ENCODE data around the gene SLK.

SLK gene

GRCh38 chr10:103939522-103939921 is 27.4 kb upstream of the SLK start:
- no peak for DNase-seq

DNA sequence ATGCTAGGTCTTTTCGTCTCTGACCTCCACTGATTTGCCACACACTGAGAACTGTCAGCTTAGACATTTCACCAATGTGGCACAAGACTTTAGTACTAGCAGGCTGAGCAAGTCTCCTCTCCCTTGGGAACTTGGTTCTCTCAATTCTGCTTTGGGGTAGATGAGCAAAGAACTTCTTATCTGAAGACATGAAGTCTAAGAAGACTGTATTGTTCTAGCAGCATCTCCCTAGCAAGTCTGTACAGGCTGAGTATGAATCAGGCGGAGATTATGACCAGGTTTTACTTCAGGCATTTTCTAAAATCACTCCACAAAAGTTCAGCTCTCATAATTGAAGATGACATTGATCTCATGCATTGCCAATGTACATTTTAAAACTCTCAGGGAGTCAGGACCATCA is 25.1 kb upstream of the SLK start:
- no peak for DNase-seq

DNA sequence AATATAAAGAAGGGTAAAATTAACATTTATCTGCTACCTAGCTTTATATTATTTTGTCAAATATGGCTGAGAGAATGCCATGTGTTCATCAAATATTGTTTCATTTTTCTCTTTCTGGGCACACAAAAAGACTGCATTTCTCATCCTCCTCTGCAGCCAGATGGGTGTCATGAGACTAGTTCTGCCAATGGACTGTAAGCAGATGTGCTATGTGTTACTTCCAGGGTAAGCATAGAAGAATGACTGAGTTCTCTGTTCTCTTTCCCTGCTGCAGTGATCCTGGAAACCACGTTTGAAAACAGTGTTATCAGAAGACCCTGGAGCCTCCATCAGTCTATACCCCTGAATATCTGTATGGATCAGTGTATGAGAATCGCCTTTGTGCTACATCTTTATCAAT is 24.1 kb upstream of the SLK start:
- no peak for DNase-seq

DNA sequence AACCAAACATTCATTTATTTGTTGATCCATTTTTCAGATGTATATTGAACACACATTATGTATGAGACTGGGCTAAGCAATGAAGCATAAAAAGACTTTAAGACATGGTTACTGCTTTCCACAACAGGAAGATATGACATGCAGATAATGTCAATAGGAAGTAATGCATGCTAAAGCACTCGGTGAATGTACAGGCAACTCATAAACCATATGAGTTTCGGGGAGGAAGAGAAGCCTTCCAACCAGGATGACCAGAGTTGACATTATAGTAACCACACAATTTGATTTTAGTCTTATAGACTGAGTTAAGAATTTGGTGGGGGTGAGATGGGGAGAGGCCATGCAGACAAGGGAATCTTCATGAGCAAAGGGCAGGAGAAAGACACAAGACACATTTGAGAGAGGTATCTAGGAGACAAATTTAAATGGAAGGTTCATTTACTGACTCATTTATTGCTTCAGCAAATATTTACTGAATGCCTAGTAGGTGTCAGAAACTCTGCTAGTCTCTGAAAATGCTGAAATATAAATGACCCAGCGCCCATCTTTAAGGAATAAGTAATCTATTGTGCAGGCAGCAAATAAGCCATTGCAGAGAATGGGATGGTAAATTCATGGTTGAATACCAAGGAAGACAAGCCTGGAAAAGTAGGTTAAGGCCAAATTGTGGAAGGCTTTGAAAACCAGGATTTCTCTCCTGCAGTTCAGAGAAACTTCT is 19.0 kb upstream of the SLK start:
- no peak for DNase-seq

DNA sequence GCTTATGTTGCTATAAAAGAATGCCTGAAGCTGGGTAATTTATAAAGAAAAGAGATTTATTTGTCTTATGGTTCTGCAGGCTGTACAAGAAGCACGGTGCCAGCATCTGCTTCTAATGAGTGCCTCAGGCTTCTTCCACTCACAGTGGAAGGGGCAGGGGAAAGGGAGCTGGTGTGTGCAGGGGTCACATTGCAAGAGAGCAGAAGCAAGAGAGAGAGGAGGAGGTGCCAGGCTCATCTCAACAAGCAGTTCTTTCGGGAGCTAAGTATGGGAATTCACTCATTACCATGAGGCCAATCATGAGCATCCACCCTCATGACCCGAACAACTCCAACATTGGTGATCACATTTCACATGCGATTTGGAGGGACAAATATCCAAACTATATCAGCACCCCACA is 17.2 kb upstream of the SLK start:
- no peak for DNase-seq

DNA sequence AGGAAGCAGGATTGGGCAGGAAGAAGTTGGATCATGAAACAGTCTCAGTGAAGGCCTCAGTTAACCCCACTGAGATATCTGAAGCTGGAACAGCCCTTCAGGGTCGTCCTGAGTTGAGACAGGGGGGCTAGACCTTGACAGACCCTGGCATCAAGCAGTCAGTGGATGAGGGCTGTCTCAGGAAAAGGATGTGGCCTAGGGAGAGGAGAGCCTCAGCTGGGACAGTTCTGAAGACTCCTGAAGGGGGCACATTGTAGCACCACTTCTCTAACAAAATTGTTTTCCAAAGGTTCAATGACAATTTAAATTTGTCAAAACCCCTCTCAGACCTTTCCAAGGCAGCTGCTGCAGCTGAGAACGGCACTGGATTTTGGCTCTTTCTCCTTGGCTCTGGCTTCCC is 15.8 kb upstream of the SLK start:
- no peak for DNase-seq

DNA sequence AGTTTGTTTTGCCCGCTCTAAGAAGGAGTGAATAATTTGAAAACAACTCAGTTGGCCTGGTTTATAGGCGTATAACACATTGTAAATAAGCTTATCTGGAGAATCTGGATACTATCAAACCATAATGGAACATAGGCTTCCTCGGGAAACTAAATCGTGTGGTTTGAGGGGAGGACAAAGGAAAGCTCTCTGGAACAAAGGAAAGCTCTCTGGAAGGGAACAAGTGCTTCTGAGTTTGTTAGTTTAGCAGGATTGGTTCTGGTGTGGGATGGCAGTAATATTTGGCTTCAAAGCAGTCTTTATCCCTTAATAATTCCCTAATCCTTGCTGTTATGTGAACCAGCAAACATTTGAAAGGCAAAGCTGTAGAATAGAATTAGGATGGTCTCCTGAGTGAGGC is 15.0 kb upstream of the SLK start:
- DNase-seq = no peak

GRCh38 chr10:103954543-103954942 is 12.4 kb upstream of the SLK start:
- DNase-seq = no peak

DNA sequence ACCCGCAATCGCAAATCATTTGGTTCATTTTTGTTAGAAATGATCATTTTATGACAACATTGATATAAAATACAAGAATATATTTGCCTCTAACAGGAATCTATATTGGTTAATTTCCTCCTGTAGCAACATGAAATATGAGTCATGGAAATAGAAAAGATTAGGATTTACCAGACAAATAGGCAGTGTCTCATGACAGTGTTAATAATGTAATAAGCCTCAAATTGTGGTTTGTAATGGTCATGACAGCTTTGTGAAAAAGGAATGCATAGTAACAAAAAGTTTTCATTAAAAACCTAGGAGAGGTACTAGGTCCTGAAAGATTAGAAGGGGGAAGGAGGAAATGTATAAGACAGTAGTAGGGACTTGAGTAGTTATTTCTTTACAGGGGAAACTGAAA is 7.9 kb upstream of the SLK start:
- no peak for DNase-seq

- DNase-seq = no peak
These were observed 6.8 kb upstream of the SLK start for GRCh38 chr10:103960103-103960502.

- peak; percentile 75 for DNase-seq
These were observed 620 bp downstream of the SLK start for GRCh38 chr10:103967448-103968071.

DNA sequence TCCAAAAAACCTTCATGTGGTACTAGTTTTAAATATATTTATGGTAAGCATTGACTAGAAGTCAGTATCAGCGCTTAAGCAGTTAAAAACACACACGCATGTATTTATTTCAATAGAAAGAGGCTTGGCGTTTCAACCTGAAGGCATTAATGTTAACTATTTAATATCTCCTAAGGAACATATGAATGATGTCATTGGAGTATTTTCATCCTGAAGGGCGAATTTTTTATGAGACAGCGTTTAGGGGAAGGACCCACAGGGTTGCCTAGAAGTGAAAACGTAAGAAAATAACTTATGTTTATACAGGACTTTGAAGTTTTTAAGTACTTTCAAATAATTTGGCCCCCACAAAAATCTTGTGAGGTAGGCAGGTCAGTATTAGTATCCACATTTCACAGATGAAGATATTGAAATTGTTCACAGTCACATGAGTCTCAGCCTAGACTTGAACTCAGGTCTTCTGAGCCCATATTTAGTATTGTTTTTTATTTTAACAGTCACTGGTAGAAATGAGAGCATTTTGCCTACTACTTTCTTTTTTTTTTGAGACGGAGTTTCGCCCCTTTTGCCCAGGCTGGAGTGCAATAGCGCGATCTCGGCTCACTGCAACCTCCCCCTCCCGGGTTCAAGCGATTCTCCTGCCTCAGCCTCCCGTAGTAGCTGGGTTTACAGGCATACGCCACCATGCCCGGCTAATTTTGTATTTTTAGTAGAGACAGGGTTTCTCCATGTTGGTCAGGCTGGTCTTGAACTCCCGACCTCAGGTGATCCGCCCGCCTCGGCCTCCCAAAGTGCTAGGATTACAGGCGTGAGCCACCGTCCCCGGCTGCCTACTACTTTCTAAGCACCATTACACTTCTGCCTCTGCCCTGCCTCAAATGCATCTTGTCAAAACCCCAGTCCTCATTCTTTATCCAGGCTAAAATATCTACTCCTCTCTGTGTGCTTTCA is 1.8 kb downstream of the SLK start:
- no peak for DNase-seq

- DNase-seq = no peak
These were observed 2.5 kb downstream of the SLK start for GRCh38 chr10:103969436-103969835.

DNA sequence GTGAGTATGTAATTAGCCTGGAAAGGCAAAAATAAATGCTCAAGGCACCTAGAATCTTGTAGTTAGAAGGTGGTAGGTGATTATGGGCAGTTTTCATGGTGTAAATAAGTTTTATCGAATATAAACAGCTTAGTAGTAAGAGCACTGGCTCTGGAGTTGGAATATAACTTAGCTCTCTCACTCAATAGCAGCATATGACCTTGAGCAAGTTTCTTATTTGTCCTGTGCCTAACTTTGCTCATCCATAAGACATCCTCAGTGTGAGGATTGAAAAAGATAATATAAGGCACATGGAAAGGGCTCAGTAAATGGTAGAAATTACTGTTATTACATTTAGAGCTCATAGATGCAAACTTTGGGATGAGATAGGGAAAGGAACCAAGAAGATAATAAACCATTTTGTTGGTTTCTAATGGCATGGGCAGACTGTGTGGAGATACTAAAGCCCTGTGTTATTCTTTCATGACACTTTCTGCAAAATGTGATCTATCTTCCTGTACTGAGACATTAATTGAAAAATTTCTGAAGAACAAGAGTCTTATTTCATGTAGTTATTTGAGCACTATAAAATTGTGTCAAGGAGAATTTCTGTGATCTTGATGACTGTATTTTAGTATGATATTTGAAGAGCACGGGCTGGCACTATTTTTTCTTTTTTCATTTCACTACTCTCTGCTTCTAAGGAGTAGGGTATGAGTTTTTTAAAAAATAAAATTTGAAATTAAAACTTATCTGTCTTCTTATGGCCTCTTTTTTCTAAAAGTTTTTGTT is 3.1 kb downstream of the SLK start:
- peak; percentile 3 for DNase-seq

DNA sequence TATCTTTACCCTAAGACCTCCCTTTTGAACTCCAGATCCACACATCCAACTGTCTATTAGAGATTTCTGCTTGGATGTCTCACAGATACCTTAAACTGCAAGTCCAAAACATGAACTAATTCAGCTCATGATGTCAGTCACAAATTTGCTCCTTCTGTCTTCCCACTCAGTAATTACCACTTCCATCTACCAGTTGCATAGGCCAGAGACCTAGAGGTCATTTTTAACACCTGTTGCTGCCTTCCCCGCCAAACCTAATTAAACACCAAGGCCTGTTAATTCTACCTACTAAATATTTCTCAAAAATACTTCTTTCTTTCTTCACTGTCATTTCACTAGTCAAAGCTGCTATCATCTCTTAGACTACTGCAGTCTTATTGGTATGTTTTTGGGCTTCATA is 8.2 kb downstream of the SLK start:
- no peak for DNase-seq

DNA sequence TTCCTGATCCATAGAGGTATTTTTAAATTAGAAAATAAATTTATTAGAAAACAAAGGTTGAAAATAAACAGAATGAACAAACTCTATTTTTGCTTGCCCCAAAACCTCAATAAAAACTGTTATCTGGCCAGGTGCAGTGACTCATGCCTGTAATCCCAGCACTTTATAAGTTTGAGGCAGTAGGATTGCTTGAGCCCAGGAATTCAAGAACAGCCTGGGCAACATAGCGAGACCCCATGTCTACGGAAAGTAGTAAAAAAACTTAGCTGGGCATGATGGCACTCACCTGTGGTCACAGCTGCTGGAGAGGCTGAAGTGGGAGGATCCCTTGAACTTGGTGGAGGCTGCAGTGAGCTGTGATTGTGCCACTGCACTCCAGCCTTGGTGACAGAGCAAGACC is 10.3 kb downstream of the SLK start:
- no peak for DNase-seq

GRCh38 chr10:103979530-103979929 is 12.6 kb downstream of the SLK start:
- no peak for DNase-seq

DNA sequence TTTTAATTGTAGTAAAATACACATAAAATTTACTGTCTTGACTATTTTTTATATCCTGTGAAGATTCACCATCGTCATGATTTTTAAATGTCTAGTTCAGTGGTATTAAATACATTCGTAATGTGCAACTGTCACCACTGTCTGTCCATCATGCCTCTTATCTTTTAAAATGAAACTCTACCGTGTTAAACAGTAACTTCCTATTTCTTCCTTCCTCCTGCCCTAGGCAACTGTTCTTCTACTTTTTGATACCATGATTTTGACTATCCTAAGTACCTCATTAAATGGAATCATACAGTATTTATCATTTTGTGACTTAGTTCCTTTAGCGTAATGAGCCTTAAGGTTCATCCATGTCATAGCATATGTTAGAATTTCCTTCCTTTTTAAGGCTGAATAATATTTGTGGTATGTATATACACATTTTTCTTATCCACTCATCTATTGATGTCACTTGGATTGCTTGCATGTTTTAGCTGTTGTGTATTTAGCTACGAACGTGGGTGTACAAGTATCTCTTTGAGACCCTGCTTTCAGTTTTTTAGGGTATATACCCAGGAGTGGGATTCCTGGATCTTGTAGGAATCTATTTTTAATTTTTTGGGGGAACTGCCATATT is 13.5 kb downstream of the SLK start:
- no peak for DNase-seq

GRCh38 chr10:103982639-103983038 is 15.7 kb downstream of the SLK start:
- no peak for DNase-seq

DNA sequence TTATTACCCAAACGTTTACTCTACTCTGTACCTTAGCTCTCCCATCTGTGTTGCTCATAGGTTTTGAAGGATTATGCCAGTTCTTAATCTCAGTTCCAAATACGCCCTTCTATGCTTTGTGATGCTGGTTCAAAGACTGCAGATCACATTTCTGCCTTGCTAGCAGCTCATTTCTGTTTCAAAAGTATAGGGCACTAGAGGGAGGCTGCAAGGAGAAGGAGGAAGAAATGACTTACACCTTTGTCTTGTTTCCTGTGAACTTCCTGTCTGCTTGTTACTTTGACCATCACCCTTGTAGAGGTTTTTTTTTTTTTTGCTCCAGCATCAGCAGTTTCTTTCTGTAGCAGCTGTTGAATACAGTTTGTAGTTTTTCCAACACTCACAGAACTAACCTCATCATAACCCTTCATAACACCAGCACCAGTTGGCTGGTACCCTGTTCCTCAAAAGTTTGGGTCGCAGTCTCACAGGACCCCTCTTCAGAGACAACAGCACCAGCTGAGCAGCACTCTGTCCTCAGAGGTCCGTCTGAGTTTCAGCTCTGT is 16.5 kb downstream of the SLK start:
- DNase-seq = no peak

- no peak for DNase-seq
These were observed 18.8 kb downstream of the SLK start for GRCh38 chr10:103985726-103986125.

GRCh38 chr10:103986360-103986759 is 19.4 kb downstream of the SLK start:
- DNase-seq = no peak

Measured in right kidney (tissue), 1 donor.